Cardiac fibroblast (primary cell): ENCODE measurements around the gene INSL3.

Source experiments
- DNase-seq, 2 donors: peaks; one replicate each; pipeline versions ENCODE4 v3.0.0 to v3.0.0-alpha.2; 2010; ENCODE audit warnings: low read depth in 2 of 2
- H3K4me3 ChIP-seq, 2 donors: replicated peaks in 1 of 2; 1 replicate in 1 of 2; 2 replicates in 1 of 2; pipeline ENCODE4 v1.5.1; 2011; ENCODE audit warnings: low read depth in 2 of 2, low read length in 2 of 2, mild to moderate bottlenecking in 2 of 2, moderate library complexity in 1 of 2
- CTCF ChIP-seq: IDR thresholded peaks from one replicate; pipeline ENCODE4 v1.5.1; 2011; ENCODE audit warnings: low read depth, mild to moderate bottlenecking, low read length, inconsistent platforms

Gene INSL3

GRCh38 chr19:17795495-17795856, 25.8 kb downstream of the INSL3 start:
- no peak overlapping the region for H3K4me3 ChIP-seq

GRCh38 chr19:17794731-17795494, 26.4 kb downstream of the INSL3 start, which contains the start of gene B3GNT3:
Gene B3GNT3 (plus strand): TSS chr19:17795138. CDS start chr19:17807808, 12,670 bp downstream.
- peak; percentile 11 to 31 for DNase-seq
- no peak for TF ChIP-seq CTCF
- H3K4me3 ChIP-seq = peak within 1 kb of the TSS in 1 of 2 donors; percentile 8

More at GRCh38 chr19:17795495-17795856, 25.8 kb downstream of the INSL3 start:
- TF ChIP-seq CTCF = no peak
- no peak for DNase-seq

GRCh38 chr19:17794412-17794730, 26.9 kb downstream of the INSL3 start:
- DNase-seq = no peak
- TF ChIP-seq CTCF = no peak
- H3K4me3 ChIP-seq = no peak overlapping the region

- TF ChIP-seq CTCF = no peak
- DNase-seq = no peak
- no peak overlapping the region for H3K4me3 ChIP-seq
These were observed 31.1 kb downstream of the INSL3 start for GRCh38 chr19:17790059-17790780.

- TF ChIP-seq CTCF = no peak
- DNase-seq = no peak
- H3K4me3 ChIP-seq = no peak overlapping the region
These were observed 32.7 kb downstream of the INSL3 start for GRCh38 chr19:17788632-17789031.

GRCh38 chr19:17787274-17787913, 33.9 kb downstream of the INSL3 start:
- DNase-seq = no peak
- no peak overlapping the region for H3K4me3 ChIP-seq
- no peak for TF ChIP-seq CTCF
